Thymus (tissue), 11 donors: ENCODE data around the gene C16orf89. TPM values are rescaled to one million over a fixed set of nuclear protein-coding genes. Genes with fewer than 3 reads are reported as not detected.
"Not testable (repeated sequence)": the region's sequence is repeated elsewhere in the genome, so short reads cannot be mapped to it uniquely, and the experiment has no call there.

Source experiments
- DNase-seq, 9 donors: peaks; one replicate each; pipeline ENCODE4 v3.0.0-alpha.2; 2013; ENCODE audit warnings: low spot score in 9 of 9, low read depth in 6 of 9, missing footprints in 1 of 9
- H3K27ac ChIP-seq, 2 donors: one replicate each; pipeline ENCODE4 v1.5.1; 2013; ENCODE audit warnings: control low read depth in 1 of 2, low read depth in 1 of 2, low read length in 1 of 2, mild to moderate bottlenecking in 1 of 2, moderate library complexity in 1 of 2
- H3K27me3 ChIP-seq, 2 donors: one replicate each; pipeline ENCODE4 v1.5.1; 2013; ENCODE audit warnings: low read length in 1 of 2; ENCODE audit not compliant: control insufficient read depth in 2 of 2, insufficient read depth in 1 of 2
- H3K36me3 ChIP-seq, 2 donors: one replicate each; pipeline ENCODE4 v1.5.1; 2013; ENCODE audit warnings: low read length in 1 of 2, mild to moderate bottlenecking in 1 of 2, moderate library complexity in 1 of 2; ENCODE audit not compliant: control insufficient read depth in 2 of 2, insufficient read depth in 2 of 2
- H3K4me1 ChIP-seq, 2 donors: one replicate each; pipeline ENCODE4 v1.5.1; 2013; ENCODE audit warnings: low read length in 2 of 2; ENCODE audit not compliant: control insufficient read depth in 2 of 2, insufficient read depth in 2 of 2
- H3K4me3 ChIP-seq, 2 donors: one replicate each; pipeline ENCODE4 v1.5.1; 2013; ENCODE audit warnings: low read length in 2 of 2, control low read depth in 1 of 2, mild to moderate bottlenecking in 1 of 2
- H3K9me3 ChIP-seq, 2 donors: one replicate each; pipeline ENCODE4 v1.5.1; 2013; ENCODE audit warnings: low read length in 1 of 2, mild to moderate bottlenecking in 1 of 2; ENCODE audit not compliant: control insufficient read depth in 2 of 2, insufficient read depth in 1 of 2
- WGBS: extraction: QIAGEN DNeasy Blood & Tissue Kit; methylation state at CpG from one replicate; pipeline ENCODE4 v1.1.7; 2013; 5-methylcytosine and 5-hydroxymethylcytosine counted together
- polyA plus RNA-seq: library from polyadenylated mRNA; stranded (reverse); fragments of 200-250 nt; gene quantifications from one replicate; pipeline ENCODE4 v1.2.3, GENCODE V29; 2013
- total RNA-seq: library from RNA; stranded (reverse); fragments of 120-200 nt; gene quantifications from one replicate; pipeline ENCODE4 v1.2.4, GENCODE V29; 2013
- donor health status: healthy.

C16orf89 gene
- total and polyA plus RNA-seq, 2 donors = 0.71 to 1.4 TPM

- WGBS = 93% methylated on average over 17 of the region's 17 CpGs
- not testable (repeated sequence) for H3K36me3 ChIP-seq, DNase-seq, H3K9me3 ChIP-seq, H3K27ac ChIP-seq, H3K4me3 ChIP-seq, H3K27me3 ChIP-seq
- H3K4me1 ChIP-seq = peaks cover 0 to 21% of the 10 kb centered on the region in 2 donors
Observed at GRCh38 chr16:5088936-5089335, 23.2 kb upstream of the C16orf89 start.

DNA sequence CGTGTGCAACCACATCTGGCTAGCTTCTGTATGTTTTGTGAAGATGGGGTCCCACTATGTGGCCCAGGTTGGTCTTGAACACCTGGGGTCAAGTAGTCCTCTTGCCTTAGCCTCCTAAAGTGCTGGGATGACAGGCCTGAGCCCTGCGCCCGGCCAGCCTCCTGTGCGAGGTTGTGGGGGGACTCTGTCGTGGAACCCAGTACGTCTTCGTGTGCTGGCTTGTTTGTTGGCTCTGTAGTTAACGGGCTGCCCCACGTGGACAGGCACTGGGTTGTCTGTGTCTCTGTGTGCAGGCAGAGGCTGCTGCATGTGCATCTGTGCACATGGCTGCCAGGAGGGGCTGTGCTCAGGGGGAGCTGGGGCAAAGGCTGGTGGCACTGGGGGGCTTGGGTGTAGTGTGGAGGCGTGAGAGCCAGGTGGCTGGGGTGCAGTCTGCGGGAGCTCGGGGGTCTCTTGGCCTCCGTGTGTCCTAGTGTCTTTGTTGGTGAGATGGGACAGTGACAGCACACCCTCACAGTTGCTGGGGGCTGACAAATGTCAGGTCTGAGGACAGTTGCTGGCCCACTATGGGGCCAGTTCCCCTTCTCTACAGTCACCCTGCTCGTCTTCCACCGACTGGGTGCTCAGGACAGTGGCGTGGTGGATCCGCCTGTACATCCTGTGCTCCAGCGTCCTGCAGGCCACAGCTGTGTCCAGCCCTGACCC lies 22.5 kb upstream of the C16orf89 start:
- DNase-seq = not testable (repeated sequence)
- WGBS = 96% methylated on average over 18 of the region's 18 CpGs

GRCh38 chr16:5085716-5086115 lies 20.0 kb upstream of the C16orf89 start:
- not testable (repeated sequence) for H3K9me3 ChIP-seq, H3K4me3 ChIP-seq, H3K27me3 ChIP-seq, H3K27ac ChIP-seq, DNase-seq
- Histone ChIP-seq H3K4me1 (peaks cover 0 to 17% of the 10 kb centered on the region in 2 donors), H3K36me3 (peaks cover 9 to 16% of the 10 kb centered on the region in 2 donors)
- WGBS = 97% methylated on average over 11 of the region's 11 CpGs

More for the DNA sequence above, 22.5 kb upstream of the C16orf89 start:
- not testable (repeated sequence) for H3K4me3 ChIP-seq, H3K27ac ChIP-seq, H3K36me3 ChIP-seq, H3K9me3 ChIP-seq, H3K27me3 ChIP-seq
- H3K4me1 ChIP-seq = peaks cover 0 to 21% of the 10 kb centered on the region in 2 donors

DNA sequence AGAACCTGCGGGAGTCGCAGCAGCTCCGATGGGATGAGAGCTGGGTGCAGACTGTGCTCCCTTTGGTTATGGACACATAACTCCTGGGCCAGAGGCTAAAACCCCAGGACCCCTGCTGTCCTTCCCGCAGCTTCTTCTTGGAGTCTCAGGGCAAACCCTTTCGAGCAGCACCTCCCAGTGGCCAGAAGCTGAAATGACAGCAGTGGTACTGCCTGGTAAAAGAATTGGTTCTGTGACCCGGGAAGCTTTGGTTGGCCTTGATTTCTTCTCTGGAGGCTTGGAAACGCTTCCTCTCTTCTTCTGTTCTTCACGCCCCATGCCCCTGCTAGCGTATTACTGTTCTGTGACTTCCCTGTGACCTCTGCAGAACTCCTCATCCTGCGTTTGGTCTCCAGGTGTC lies 19.0 kb upstream of the C16orf89 start:
- not testable (repeated sequence) for H3K4me3 ChIP-seq, H3K9me3 ChIP-seq, H3K27me3 ChIP-seq, H3K27ac ChIP-seq
- Histone ChIP-seq H3K36me3 (peaks cover 12 to 21% of the 10 kb centered on the region in 2 donors), H3K4me1 (peaks cover 0 to 17% of the 10 kb centered on the region in 2 donors)
- DNase-seq = peak in 2 of 9 donors; percentile 56 to 62
- 85% methylated on average over 10 of the region's 10 CpGs for WGBS

DNA sequence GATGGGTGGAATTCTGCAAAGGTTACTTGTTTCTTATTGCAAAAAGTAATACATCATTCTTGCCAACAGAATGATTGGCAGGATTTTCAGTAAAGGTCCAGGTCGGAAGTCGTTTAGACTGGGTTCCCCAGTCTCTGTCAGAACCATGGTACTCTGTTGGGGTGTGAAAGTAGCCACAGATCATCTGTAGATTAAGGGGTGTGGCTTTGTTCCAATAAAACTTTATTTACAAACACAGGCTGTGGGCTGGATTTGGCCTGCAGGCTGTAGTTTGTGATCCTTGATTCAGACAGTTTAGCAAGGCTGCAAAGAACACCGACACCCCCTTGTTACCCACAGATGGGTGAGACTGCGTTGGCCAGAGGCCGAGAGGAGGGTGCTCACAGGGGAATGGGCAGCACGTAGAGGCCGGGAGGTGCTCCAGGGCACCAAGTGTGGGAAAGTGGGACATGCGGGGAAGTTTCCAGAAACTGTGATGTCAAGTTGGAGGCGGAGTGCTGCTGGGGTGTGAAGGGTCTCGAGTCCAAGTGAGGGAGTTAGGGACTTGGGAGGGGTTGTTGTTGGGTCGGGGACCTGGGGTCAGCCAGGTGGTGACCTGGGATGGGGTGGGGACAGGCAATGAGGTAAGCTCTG lies 18.5 kb upstream of the C16orf89 start:
- H3K27ac ChIP-seq, DNase-seq, H3K4me3 ChIP-seq, H3K27me3 ChIP-seq, H3K9me3 ChIP-seq: not testable (repeated sequence)
- WGBS = 96% methylated on average over 11 of the region's 11 CpGs
- Histone ChIP-seq H3K36me3 (peaks cover 12 to 25% of the 10 kb centered on the region in 2 donors), H3K4me1 (peaks cover 0 to 17% of the 10 kb centered on the region in 2 donors)

DNA sequence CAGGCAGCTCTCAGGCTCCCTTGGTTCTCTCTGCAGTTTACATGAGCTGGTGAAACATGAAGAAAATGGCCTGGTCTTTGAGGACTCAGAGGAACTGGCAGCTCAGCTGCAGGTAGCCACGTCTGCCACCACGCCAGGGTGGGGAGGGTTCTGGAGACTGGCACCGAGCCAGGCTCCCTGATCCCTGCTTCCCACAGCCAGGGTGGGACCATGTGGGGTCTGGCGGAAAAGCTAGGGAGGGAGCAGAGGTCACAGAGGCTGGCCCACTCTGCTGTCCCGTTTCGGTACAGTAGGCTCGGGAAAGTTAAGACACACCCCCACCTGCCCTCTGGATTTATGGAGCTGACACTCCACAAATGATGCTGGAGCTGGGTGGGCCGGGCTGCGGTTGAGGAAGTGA lies 17.9 kb upstream of the C16orf89 start:
- peaks cover 0 to 17% of the 10 kb centered on the region in 2 donors for H3K4me1 ChIP-seq
- peaks cover 10 to 31% of the 10 kb centered on the region in 2 donors for H3K36me3 ChIP-seq
- H3K27ac ChIP-seq, DNase-seq, H3K4me3 ChIP-seq, H3K9me3 ChIP-seq, H3K27me3 ChIP-seq: not testable (repeated sequence)
- 98% methylated on average over 9 of the region's 9 CpGs for WGBS

- 94% methylated on average over 9 of the region's 9 CpGs for WGBS
- DNase-seq, H3K27ac ChIP-seq, H3K4me3 ChIP-seq, H3K9me3 ChIP-seq, H3K4me1 ChIP-seq, H3K27me3 ChIP-seq: not testable (repeated sequence)
- H3K36me3 ChIP-seq = peaks cover 20 to 53% of the 10 kb centered on the region in 2 donors
Observed at GRCh38 chr16:5080996-5081395, 15.2 kb upstream of the C16orf89 start.

GRCh38 chr16:5080461-5080860 lies 14.7 kb upstream of the C16orf89 start:
- H3K4me1 ChIP-seq, DNase-seq, H3K9me3 ChIP-seq, H3K4me3 ChIP-seq, H3K27me3 ChIP-seq, H3K27ac ChIP-seq: not testable (repeated sequence)
- peaks cover 25 to 58% of the 10 kb centered on the region in 2 donors for H3K36me3 ChIP-seq
- WGBS = 97% methylated on average over 12 of the region's 12 CpGs

- Histone ChIP-seq H3K36me3 (peaks cover 31 to 63% of the 10 kb centered on the region in 2 donors), H3K27ac (no peak overlapping the region), H3K4me3 (no peak overlapping the region), H3K4me1 (no peaks in the 10 kb centered on the region), H3K27me3 (no peaks in the 10 kb centered on the region), H3K9me3 (no peaks in the 10 kb centered on the region)
- WGBS = 92% methylated on average over 17 of the region's 17 CpGs
- DNase-seq = no peak
Observed at GRCh38 chr16:5078626-5079025, 12.9 kb upstream of the C16orf89 start.
